ENCODE results near the gene VPS45. TPM values are rescaled to one million over a fixed set of nuclear protein-coding genes. Genes with fewer than 3 reads are reported as not detected.

Gene VPS45
- total and polyA plus RNA-seq, 7 experiments from 2014 or later, result 20.3 to 37.7 (median 27.0) TPM

DNA sequence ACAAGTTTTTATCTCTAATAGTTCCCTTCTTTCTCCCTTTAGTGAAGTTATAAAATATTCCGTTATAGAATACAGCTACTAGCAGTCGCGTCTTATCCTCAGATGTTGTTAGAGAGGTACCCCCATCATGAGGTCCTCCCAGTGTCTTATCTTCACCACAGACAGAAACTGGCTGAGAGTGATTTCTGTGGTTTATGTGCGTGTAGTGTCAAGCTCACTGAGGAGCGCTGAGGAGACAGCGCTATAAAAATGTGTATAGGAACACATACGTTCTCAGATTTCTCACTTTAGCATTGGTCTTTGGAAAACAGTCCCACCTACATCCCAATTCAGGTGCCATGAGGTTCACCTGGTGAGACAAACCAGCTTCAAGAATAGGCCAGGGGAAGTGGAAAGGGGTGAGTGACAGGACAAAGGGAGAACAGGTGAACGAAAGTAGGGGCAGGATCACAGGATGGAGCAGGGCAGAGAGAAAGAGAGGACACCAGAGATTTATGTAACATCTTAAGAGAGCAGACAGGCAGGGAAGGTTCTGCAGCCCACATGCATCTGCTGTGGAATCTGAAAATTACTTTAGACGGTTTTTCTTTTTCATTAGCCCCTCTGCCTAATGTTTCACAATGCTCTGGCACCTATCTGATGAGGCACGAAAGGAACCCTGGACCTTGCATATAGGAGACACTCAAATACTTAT lies 79.4 kb downstream of the VPS45 start:
- intact Hi-C loops (cut with micrococcal nuclease), result no loop called here
- H3K36me3 Mint-ChIP-seq, result peaks cover 0 to 24% (median 0%) of the 10 kb centered on the region in 5 donors

DNA sequence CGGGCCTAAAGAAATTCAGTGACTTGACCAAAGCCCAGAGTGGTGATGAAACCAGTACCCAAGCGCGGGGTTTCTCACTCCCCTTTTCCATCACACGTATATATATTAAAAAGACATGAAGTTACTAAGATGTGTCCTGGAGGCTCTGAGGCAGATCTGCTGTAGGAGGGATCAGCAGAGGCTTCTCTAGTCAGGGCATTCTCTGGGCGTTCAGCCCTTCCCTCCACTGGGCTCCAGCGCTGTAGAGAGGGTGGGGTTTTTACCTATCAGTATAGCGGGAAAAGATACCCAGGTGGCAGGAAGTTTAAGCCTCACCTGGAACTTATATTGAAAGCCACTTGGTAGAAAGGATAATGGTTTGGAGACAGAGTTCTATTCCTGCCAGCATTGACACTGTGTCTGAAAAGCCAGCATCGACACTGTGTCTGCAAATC lies 81.3 kb downstream of the VPS45 start:
- DNase-seq (no peak), ATAC-seq (no peak)
- ChIA-PET CTCF (no interaction called here), POLR2A (interaction anchor here (0.7 to 6.4 kb wide), 11 partner anchors 8 to 1723 kb away, joined by 3 to 82 read pairs (median 5); a partner anchor contains a TSS)
- peaks cover 38 to 79% (median 72%) of the 10 kb centered on the region in 7 donors for H3K4me1 Mint-ChIP-seq
- H3K4me3 Mint-ChIP-seq, result peak overlapping the region; percentile 89 to 99 (median 92)
- peak overlapping the region; percentile 62 to 94 (median 90) for H3K27ac Mint-ChIP-seq
- no peaks in the 10 kb centered on the region for H3K9me3 ChIP-seq (ENCODE audit: control insufficient read depth in 2 of 3, low read length in 3 of 3)
- H3K36me3 ChIP-seq (ENCODE audit: control insufficient read depth in 2 of 3, insufficient read depth in 3 of 3, low read length in 3 of 3), result peaks cover 0 to 4% (median 0%) of the 10 kb centered on the region in 3 experiments
- H3K27me3 Mint-ChIP-seq, result peaks cover 0 to 26% (median 0%) of the 10 kb centered on the region in 5 donors
- peak overlapping the region; percentile 77 for H3K27ac ChIP-seq (ENCODE audit: low read depth, low read length)
- peak overlapping the region; percentile 53 for H3K4me3 ChIP-seq (ENCODE audit: low read length)
- H3K9me3 Mint-ChIP-seq, result peaks cover 0 to 2% (median 0%) of the 10 kb centered on the region in 11 donors
- intact Hi-C loops (cut with micrococcal nuclease), result loop anchor here in 1 of 2 donors (1.0 to 2.0 kb wide), 3 partner anchors 39 to 82 kb away; partner anchors contain the start of gene VPS45
- H3K27me3 ChIP-seq (ENCODE audit: control insufficient read depth in 2 of 2, insufficient read depth in 2 of 2, low read length in 2 of 2), result no peaks in the 10 kb centered on the region
- H3K4me1 ChIP-seq (ENCODE audit: control insufficient read depth in 2 of 2, insufficient read depth in 2 of 2, low read length in 2 of 2), result peaks cover 21 to 38% of the 10 kb centered on the region in 2 donors
- peaks cover 0 to 35% (median 10%) of the 10 kb centered on the region in 5 donors for H3K36me3 Mint-ChIP-seq

More for the DNA sequence above, 79.4 kb downstream of the VPS45 start:
- ChIA-PET CTCF (interaction anchor here (0.7 to 2.3 kb wide), 2 partner anchors 15 to 31 kb away, joined by 3 to 7 read pairs; no protein-coding TSS in a partner anchor), POLR2A (interaction anchor here (0.8 to 1.7 kb wide), 6 partner anchors 14 to 74 kb away, joined by 3 to 12 read pairs (median 4); no protein-coding TSS in a partner anchor)
- Mint-ChIP-seq H3K27me3 (peaks cover 0 to 26% (median 0%) of the 10 kb centered on the region in 5 donors), H3K9me3 (peaks cover 0 to 1% (median 0%) of the 10 kb centered on the region in 11 donors), H3K4me1 (peaks cover 32 to 67% (median 58%) of the 10 kb centered on the region in 7 donors), H3K27ac (peak overlapping the region in 8 of 9 donors; percentile 41 to 92 (median 79)), H3K4me3 (peak overlapping the region; percentile 27 to 71 (median 64))
- H3K27me3 ChIP-seq (ENCODE audit: control insufficient read depth in 2 of 2, insufficient read depth in 2 of 2, low read length in 2 of 2), result no peaks in the 10 kb centered on the region
- ATAC-seq (no peak), DNase-seq (peak in 5 of 9 donors; percentile 21 to 39 (median 37))
- peak overlapping the region; percentile 50 for H3K27ac ChIP-seq (ENCODE audit: low read depth, low read length)
- H3K4me1 ChIP-seq (ENCODE audit: control insufficient read depth in 2 of 2, insufficient read depth in 2 of 2, low read length in 2 of 2), result peaks cover 16 to 29% of the 10 kb centered on the region in 2 donors
- H3K4me3 ChIP-seq (ENCODE audit: low read length), result no peak overlapping the region
- H3K9me3 ChIP-seq (ENCODE audit: control insufficient read depth in 2 of 3, low read length in 3 of 3), result no peaks in the 10 kb centered on the region
- no peaks in the 10 kb centered on the region for H3K36me3 ChIP-seq (ENCODE audit: control insufficient read depth in 2 of 3, insufficient read depth in 3 of 3, low read length in 3 of 3)

DNA sequence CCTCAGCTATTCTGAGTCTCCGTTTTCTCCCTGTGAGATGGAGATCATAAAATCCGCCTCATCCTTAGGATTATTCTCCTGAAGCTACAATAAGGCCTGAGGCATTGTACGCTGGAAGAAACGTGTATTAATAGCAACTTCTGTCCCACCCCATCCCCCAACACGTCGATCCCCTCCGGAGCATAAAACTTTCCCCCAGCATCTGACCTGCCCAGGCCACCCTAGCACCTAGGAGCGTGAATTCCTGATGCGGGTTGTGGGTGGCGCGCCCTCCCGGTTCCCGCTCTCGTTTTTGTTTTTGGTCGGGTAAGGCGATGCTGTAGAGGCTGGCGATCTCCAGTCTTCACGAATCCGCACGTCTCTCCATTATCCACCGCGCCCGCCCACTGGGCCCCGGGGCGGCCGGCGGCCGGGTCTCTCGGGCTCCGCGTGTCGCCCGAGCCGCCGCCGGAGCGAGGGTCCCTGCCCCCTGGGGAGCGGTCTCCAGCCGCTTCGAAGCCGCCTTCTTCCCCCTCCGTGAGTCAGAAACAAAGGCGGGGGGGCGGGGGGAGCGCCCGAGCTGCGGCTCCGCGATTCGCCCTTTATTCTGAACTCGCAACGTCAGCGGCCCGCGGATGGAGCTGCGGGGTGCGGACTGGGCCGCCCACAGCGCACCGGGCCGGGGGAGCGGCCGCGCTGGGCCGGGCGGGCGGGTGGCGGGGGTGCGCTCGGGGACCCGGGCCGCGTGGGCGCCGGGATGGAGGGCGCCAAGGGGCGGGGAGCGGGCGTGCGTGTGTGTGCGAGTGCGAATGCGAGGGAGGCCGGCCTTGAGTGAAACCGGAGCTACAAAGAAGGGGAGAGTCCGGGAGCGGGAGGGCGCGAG lies 81.9 kb downstream of the VPS45 start, which contains the start of gene PLEKHO1:
Gene PLEKHO1, plus strand, starts transcription at position 646 of the 862 bp plus-strand sequence. CDS start 342 bp downstream, outside the sequence.
- peak; percentile 53 to 84 (median 65) for DNase-seq
- peak; percentile 86 for ATAC-seq
- Histone ChIP-seq H3K4me1 (ENCODE audit: control insufficient read depth in 2 of 2, insufficient read depth in 2 of 2, low read length in 2 of 2) (peaks cover 21 to 38% of the 10 kb centered on the region in 2 donors), H3K36me3 (ENCODE audit: control insufficient read depth in 2 of 3, insufficient read depth in 3 of 3, low read length in 3 of 3) (peaks cover 0 to 11% (median 0%) of the 10 kb centered on the region in 3 experiments), H3K27ac (ENCODE audit: low read depth, low read length) (peak within 1 kb of the TSS; percentile 77), H3K4me3 (ENCODE audit: low read length) (peak within 1 kb of the TSS; percentile 89), H3K27me3 (ENCODE audit: control insufficient read depth in 2 of 2, insufficient read depth in 2 of 2, low read length in 2 of 2) (no peaks in the 10 kb centered on the region), H3K9me3 (ENCODE audit: control insufficient read depth in 2 of 3, low read length in 3 of 3) (no peaks in the 10 kb centered on the region)
- Mint-ChIP-seq H3K9me3 (peaks cover 0 to 2% (median 0%) of the 10 kb centered on the region in 11 donors), H3K4me3 (peak within 1 kb of the TSS; percentile 89 to 99 (median 96)), H3K36me3 (peaks cover 0 to 40% (median 16%) of the 10 kb centered on the region in 5 donors), H3K27me3 (peaks cover 0 to 26% (median 0%) of the 10 kb centered on the region in 5 donors), H3K27ac (peak within 1 kb of the TSS; percentile 87 to 99 (median 97)), H3K4me1 (peaks cover 42 to 79% (median 74%) of the 10 kb centered on the region in 7 donors)
- POLR2A ChIA-PET, result interaction anchor here (0.6 to 6.4 kb wide), 28 partner anchors 8 to 1724 kb away, joined by 3 to 82 read pairs (median 4); partner anchors contain the start of genes ANP32E and SF3B4
- CTCF ChIA-PET, result no interaction called here
- intact Hi-C loops (cut with micrococcal nuclease), result loop anchor here (1.0 to 2.0 kb wide), 7 partner anchors 15 to 215 kb away; partner anchors contain the start of genes RPRD2 (in 1 of the 2) and VPS45 (in 1 of the 2)

DNA sequence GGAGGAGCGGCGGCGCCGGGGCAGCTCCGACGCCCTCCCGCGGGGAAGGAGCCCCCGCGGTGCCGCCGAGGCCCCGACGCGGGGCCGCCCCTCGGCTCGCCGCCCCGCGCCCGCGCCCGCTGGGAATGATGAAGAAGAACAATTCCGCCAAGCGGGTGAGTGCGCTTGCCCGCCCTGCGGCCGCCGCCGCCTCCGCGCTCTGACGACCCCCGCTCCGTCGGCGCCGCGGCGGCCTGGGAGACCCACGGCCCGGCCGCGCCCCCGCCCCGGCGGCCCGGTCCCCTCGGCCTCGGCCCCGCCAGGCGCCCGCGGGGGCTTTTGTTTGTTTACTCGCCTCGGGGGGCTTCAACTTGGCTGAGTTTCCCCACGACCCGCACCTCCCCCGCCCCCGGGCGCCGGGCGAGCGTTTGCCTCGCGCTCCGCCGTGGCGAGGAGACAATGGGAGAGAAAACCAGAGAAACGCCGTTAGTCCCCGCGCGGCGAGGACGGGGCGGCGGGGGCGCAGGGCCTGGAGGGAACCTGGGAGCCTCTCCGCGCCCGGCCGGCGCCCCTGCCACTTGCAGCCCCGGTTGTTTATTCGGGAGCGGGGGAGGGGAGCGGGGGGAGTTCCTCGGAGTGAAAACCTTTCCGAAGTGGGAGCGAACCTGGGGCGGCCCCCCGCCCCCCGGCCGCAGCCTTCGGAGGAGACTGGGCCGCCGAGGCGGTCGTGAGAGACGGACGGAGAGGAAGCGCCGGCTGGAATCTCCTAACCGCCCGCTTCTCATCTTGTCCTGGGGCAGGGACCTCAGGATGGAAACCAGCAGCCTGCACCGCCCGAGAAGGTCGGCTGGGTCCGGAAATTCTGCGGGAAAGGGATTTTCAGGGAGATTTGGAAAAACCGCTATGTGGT lies 82.8 kb downstream of the VPS45 start:
- H3K27me3 Mint-ChIP-seq, result peaks cover 0 to 26% (median 0%) of the 10 kb centered on the region in 5 donors
- H3K9me3 ChIP-seq (ENCODE audit: control insufficient read depth in 2 of 3, low read length in 3 of 3), result no peaks in the 10 kb centered on the region
- DNase-seq (peak in 6 of 9 donors; percentile 18 to 44 (median 26)), ATAC-seq (no peak)
- H3K9me3 Mint-ChIP-seq, result peaks cover 0 to 2% (median 0%) of the 10 kb centered on the region in 11 donors
- intact Hi-C loops (cut with micrococcal nuclease), result loop anchor here (1.0 to 2.0 kb wide), 5 partner anchors 14 to 214 kb away; partner anchors contain the start of gene RPRD2 (in 1 of the 2)
- H3K4me3 Mint-ChIP-seq, result peak overlapping the region; percentile 89 to 99 (median 96)
- H3K4me1 Mint-ChIP-seq, result peaks cover 42 to 79% (median 73%) of the 10 kb centered on the region in 7 donors
- peak overlapping the region; percentile 89 for H3K4me3 ChIP-seq (ENCODE audit: low read length)
- peaks cover 0 to 19% (median 0%) of the 10 kb centered on the region in 3 experiments for H3K36me3 ChIP-seq (ENCODE audit: control insufficient read depth in 2 of 3, insufficient read depth in 3 of 3, low read length in 3 of 3)
- peak overlapping the region; percentile 77 for H3K27ac ChIP-seq (ENCODE audit: low read depth, low read length)
- peaks cover 21 to 32% of the 10 kb centered on the region in 2 donors for H3K4me1 ChIP-seq (ENCODE audit: control insufficient read depth in 2 of 2, insufficient read depth in 2 of 2, low read length in 2 of 2)
- peaks cover 0 to 43% (median 21%) of the 10 kb centered on the region in 5 donors for H3K36me3 Mint-ChIP-seq
- ChIA-PET CTCF (interaction anchor here (0.6 to 3.0 kb wide), 3 partner anchors 11 to 77 kb away, joined by 3 to 15 read pairs (median 13); no protein-coding TSS in a partner anchor), POLR2A (interaction anchor here (0.6 to 6.4 kb wide), 29 partner anchors 8 to 264 kb away, joined by 3 to 82 read pairs (median 4); partner anchors contain the start of genes ANP32E, SF3B4 and VPS45)
- H3K27ac Mint-ChIP-seq, result peak overlapping the region; percentile 87 to 99 (median 97)
- no peaks in the 10 kb centered on the region for H3K27me3 ChIP-seq (ENCODE audit: control insufficient read depth in 2 of 2, insufficient read depth in 2 of 2, low read length in 2 of 2)
